HL-60 (cell line): ENCODE results near the gene LSM2.

Experiments used
- GABPA ChIP-seq: IDR thresholded peaks from 2 replicates; pipeline ENCODE4 v1.6.1; 2012; ENCODE audit warnings: low read depth
- POLR2AphosphoS5 ChIP-seq: IDR thresholded peaks from 2 replicates; pipeline ENCODE4 v1.6.1; 2012; ENCODE audit warnings: low read depth
- SPI1 ChIP-seq: IDR thresholded peaks from 2 replicates; pipeline ENCODE4 v1.6.1; 2012; ENCODE audit warnings: low read depth, mild to moderate bottlenecking, borderline replicate concordance
- TF ChIP-seq, protein P1 (sequence below): IDR thresholded peaks from one replicate; pipeline ENCODE4 v1.5.1; 2011; ENCODE audit warnings: low read length, control low read depth, inconsistent platforms; ENCODE audit not compliant: insufficient read depth
- TF ChIP-seq, protein P2 (sequence below): IDR thresholded peaks from 2 replicates; pipeline ENCODE4 v1.6.1; 2012; ENCODE audit warnings: low read depth; ENCODE audit not compliant: insufficient replicate concordance

DNA sequence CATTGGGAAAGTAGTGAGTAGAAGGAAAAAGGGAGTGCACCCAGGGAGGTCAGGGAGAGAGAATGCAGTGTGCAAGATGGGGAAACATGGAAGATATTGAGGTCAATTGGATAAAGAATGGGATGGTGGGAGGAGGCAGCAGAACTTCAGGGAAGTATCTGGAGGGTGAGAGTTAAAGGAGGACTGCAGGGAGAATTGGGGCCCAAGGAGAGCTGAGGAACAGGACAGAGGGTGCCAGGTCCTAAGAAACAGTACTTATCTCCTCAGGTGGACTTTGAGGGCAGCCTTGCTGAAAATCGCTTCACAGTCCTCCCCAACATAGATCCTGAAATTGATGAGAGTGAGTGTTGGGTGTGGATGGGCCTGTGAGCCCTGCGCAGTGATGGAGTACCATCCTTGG, 48.5 kb downstream of the LSM2 start:
- TF ChIP-seq, protein P1, sequence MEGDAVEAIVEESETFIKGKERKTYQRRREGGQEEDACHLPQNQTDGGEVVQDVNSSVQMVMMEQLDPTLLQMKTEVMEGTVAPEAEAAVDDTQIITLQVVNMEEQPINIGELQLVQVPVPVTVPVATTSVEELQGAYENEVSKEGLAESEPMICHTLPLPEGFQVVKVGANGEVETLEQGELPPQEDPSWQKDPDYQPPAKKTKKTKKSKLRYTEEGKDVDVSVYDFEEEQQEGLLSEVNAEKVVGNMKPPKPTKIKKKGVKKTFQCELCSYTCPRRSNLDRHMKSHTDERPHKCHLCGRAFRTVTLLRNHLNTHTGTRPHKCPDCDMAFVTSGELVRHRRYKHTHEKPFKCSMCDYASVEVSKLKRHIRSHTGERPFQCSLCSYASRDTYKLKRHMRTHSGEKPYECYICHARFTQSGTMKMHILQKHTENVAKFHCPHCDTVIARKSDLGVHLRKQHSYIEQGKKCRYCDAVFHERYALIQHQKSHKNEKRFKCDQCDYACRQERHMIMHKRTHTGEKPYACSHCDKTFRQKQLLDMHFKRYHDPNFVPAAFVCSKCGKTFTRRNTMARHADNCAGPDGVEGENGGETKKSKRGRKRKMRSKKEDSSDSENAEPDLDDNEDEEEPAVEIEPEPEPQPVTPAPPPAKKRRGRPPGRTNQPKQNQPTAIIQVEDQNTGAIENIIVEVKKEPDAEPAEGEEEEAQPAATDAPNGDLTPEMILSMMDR, result no peak
- TF ChIP-seq, protein P2, sequence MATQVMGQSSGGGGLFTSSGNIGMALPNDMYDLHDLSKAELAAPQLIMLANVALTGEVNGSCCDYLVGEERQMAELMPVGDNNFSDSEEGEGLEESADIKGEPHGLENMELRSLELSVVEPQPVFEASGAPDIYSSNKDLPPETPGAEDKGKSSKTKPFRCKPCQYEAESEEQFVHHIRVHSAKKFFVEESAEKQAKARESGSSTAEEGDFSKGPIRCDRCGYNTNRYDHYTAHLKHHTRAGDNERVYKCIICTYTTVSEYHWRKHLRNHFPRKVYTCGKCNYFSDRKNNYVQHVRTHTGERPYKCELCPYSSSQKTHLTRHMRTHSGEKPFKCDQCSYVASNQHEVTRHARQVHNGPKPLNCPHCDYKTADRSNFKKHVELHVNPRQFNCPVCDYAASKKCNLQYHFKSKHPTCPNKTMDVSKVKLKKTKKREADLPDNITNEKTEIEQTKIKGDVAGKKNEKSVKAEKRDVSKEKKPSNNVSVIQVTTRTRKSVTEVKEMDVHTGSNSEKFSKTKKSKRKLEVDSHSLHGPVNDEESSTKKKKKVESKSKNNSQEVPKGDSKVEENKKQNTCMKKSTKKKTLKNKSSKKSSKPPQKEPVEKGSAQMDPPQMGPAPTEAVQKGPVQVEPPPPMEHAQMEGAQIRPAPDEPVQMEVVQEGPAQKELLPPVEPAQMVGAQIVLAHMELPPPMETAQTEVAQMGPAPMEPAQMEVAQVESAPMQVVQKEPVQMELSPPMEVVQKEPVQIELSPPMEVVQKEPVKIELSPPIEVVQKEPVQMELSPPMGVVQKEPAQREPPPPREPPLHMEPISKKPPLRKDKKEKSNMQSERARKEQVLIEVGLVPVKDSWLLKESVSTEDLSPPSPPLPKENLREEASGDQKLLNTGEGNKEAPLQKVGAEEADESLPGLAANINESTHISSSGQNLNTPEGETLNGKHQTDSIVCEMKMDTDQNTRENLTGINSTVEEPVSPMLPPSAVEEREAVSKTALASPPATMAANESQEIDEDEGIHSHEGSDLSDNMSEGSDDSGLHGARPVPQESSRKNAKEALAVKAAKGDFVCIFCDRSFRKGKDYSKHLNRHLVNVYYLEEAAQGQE, result no peak
- TF ChIP-seq GABPA (no peak), POLR2AphosphoS5 (no peak), SPI1 (no peak)
